GM10248 (cell line): ENCODE results near the gene EFCAB13.
"Not testable (repeated sequence)": the region's sequence is repeated elsewhere in the genome, so short reads cannot be mapped to it uniquely, and the experiment has no call there.

Experiments
- CTCF ChIA-PET: fragments of 300-600 bp; sonication (Branson Sonifier 250); formaldehyde crosslinking; extraction: SDS; loops from one replicate; lab custom pipeline; 2021; ENCODE audit warnings: antibody characterized with exemption; lab: Yijun Ruan, JAX
- POLR2A ChIA-PET: fragments of 350-650 bp; sonication (Branson Sonifier 250); formaldehyde crosslinking; extraction: SDS; loops from one replicate; lab custom pipeline; 2020; ENCODE audit warnings: antibody characterized with exemption; lab: Yijun Ruan, JAX
- DNase-seq: peaks from one replicate; pipeline ENCODE4 v3.0.0; 2012; ENCODE audit errors: extremely low spot score
- TF ChIP-seq, protein P1 (sequence below): IDR thresholded peaks from 2 replicates; pipeline ENCODE4 v1.5.1; 2012; ENCODE audit warnings: mild to moderate bottlenecking, low read depth; ENCODE audit errors: extremely low read depth, missing control alignments, control extremely low read depth

Gene EFCAB13

DNA sequence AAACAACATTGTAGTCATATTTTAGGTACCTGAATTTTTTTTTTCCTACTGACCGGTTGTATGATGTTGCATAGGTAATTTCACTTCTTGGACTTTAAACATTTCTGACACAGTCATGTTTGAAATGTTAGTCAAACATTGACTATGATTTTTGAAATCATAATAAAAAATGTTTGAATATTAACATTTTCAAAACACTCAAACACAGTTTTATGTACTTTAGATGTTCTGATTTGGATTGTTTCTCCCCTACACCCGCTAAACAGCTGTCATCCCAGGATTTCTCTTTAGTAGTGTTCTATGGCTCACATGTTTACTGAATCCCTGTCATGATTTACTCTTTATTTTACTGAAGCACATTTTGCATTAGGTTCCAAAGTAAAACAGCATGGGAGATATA lies 104.2 kb downstream of the EFCAB13 start:
- TF ChIP-seq, protein P1, sequence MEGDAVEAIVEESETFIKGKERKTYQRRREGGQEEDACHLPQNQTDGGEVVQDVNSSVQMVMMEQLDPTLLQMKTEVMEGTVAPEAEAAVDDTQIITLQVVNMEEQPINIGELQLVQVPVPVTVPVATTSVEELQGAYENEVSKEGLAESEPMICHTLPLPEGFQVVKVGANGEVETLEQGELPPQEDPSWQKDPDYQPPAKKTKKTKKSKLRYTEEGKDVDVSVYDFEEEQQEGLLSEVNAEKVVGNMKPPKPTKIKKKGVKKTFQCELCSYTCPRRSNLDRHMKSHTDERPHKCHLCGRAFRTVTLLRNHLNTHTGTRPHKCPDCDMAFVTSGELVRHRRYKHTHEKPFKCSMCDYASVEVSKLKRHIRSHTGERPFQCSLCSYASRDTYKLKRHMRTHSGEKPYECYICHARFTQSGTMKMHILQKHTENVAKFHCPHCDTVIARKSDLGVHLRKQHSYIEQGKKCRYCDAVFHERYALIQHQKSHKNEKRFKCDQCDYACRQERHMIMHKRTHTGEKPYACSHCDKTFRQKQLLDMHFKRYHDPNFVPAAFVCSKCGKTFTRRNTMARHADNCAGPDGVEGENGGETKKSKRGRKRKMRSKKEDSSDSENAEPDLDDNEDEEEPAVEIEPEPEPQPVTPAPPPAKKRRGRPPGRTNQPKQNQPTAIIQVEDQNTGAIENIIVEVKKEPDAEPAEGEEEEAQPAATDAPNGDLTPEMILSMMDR: no peak
- DNase-seq: no peak
- ChIA-PET POLR2A (no interaction called here), CTCF (interaction anchor here (1.4 kb wide), 1 partner anchor 9 kb away, joined by 3 read pairs; no protein-coding TSS in a partner anchor)

DNA sequence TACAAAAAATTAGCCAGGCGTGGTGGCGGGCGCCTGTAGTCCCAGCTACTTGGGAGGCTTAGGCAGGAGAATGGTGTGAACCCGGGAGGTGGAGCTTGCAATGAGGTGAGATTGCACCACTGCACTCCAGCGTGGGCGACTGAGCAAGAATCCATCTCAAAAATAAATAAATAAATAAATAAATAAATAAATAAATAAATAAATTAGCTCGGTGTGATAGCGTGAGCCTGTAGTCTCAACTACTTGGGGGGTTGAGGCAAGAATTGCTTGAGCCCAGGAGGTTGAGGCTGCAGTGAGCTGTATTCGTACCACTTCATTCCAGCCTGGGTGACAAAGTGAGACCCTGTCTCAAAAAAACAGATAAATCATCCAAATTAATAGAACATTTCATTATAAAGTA lies 108.5 kb downstream of the EFCAB13 start:
- CTCF ChIA-PET, POLR2A ChIA-PET, DNase-seq: not testable (repeated sequence)

DNA sequence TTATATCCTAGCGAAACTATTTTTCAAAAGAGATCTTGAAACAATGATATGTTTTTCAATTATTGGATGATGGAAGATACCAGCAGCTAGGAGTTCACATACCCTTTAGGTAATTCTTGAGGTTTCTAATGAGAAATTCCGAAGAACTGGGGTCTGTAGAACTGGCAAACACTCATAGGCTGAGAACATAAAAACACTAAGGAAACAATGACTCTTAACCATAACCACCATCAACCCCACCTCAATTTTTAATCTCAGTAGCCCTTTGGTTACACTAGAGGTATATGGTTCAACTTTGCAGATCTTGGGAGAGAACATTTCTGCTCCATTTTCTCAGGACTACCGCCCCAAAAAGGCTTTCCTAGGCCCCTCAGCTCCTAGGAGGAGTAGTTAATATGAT lies 141.4 kb downstream of the EFCAB13 start:
- no peak for DNase-seq
- POLR2A ChIA-PET: no interaction called here
- TF ChIP-seq, protein P1: no peak
- CTCF ChIA-PET: no interaction called here

DNA sequence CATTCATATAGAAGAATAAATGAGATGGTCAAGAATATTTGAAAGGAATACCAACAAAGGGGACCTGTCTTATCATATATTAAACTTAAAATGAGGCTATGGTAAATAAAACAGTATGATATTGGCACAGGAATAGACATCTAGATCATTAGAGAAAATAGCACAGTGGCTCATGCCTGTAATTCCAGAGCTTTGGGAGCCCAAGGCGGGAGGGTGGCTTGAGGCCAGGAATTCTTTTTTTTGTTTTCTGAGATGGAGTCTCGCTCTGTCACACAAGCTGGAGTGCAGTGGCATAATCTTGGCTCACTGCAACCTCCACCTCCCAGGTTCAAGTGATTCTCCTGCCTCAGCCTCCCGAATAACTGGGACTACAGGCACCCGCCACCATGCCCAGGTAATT lies 143.2 kb downstream of the EFCAB13 start:
- DNase-seq, CTCF ChIA-PET: not testable (repeated sequence)

DNA sequence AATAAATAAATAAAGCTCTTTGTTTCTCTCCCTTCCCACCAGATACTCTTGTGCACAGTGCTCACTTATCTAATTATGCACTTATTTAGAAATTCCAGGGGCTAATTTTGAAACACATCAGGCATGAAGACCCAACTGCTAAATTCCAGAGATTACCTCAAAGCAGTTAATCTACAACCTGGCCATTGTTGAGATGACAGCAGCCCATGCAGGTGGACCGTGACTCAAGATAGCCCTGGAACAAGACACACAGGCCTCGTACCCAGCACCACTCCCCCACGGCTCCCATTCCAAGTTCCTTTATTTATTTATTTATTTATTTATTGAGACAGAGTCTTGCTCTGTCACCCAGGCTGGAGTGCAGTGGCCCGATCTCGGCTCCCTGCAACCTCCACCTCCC lies 147.1 kb downstream of the EFCAB13 start:
- no peak for DNase-seq
- ChIA-PET POLR2A (no interaction called here), CTCF (no interaction called here)
- TF ChIP-seq, protein P1: no peak

More for the DNA sequence above, 143.2 kb downstream of the EFCAB13 start:
- POLR2A ChIA-PET: not testable (repeated sequence)

DNA sequence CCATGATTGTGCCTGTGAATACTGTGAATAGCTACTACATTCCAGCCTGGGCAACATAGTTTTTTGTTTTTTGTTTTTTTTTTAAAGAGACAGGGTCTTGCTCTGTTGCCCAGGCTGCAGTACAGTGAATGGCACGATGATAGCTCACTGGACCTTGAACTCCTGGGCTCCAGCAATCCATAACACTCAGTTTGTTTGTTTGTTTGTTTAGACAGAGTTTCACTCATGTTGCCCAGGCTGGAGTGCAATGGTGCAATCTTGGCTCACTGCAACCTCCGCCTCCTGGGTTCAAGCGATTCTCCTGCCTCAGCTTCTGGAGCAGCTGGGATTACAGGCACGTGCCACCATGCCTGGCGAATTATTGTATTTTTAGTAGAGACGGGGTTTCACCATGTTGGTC lies 148.3 kb downstream of the EFCAB13 start:
- CTCF ChIA-PET, POLR2A ChIA-PET, DNase-seq: not testable (repeated sequence)
